Head of caudate nucleus (tissue), 42 donors: ENCODE results near the gene TMEM271.

ENCODE experiments used
- DNase-seq, 42 donors: peaks; one replicate each; pipeline versions ENCODE4 v3.0.0 to v3.0.0-alpha.2; 2020 to 2021; ENCODE audit warnings: mixed read lengths in 7 of 42
- intact Hi-C: fragments of 100-400 bp; cut with DNase I; formaldehyde crosslinking; loops from one replicate; pipeline ENCODE4 v1.15.0; 2022

Gene TMEM271

GRCh38 chr4:576245-576821, at the start of gene TMEM271:
TMEM271 (minus strand) TSS chr4:576295; CDS start chr4:576062, 233 bp downstream.
- no peak for DNase-seq
- intact Hi-C loops: no loop called here

GRCh38 chr4:625631-626161, 49.6 kb upstream of the TMEM271 start:
- intact Hi-C loops: no loop called here
- peak in 2 of 42 donors; percentile 10 to 24 for DNase-seq

- intact Hi-C loops: no loop called here
- peak in 2 of 42 donors; percentile 30 to 51 for DNase-seq
Measured at GRCh38 chr4:624705-625590, 48.9 kb upstream of the TMEM271 start, which contains the start of gene PDE6B. PDE6B (plus strand) TSS chr4:625573; CDS start chr4:625627, 54 bp downstream.

- peak in 3 of 42 donors; percentile 23 to 35 (median 32) for DNase-seq
- intact Hi-C loops: no loop called here
Measured at GRCh38 chr4:623914-624566, 47.9 kb upstream of the TMEM271 start.

- DNase-seq: peak in 2 of 42 donors; percentile 24 to 27
- intact Hi-C loops: no loop called here
Measured at GRCh38 chr4:622996-623913, 47.2 kb upstream of the TMEM271 start.

- peak in 4 of 42 donors; percentile 3 to 31 (median 14) for DNase-seq
- intact Hi-C loops: no loop called here
Measured at GRCh38 chr4:622071-622995, 46.2 kb upstream of the TMEM271 start.

- intact Hi-C loops: no loop called here
- peak in 6 of 42 donors; percentile 6 to 29 (median 16) for DNase-seq
Measured at GRCh38 chr4:621296-622070, 45.4 kb upstream of the TMEM271 start.

GRCh38 chr4:620851-621261, 44.8 kb upstream of the TMEM271 start:
- DNase-seq: peak in 4 of 42 donors; percentile 5 to 25 (median 12)
- intact Hi-C loops: no loop called here

- DNase-seq: peak in 5 of 42 donors; percentile 6 to 37 (median 28)
- intact Hi-C loops: no loop called here
Measured at GRCh38 chr4:620201-620600, 44.1 kb upstream of the TMEM271 start.

GRCh38 chr4:617644-618641, 41.8 kb upstream of the TMEM271 start:
- intact Hi-C loops: no loop called here
- DNase-seq: peak in 10 of 42 donors; percentile 2 to 27 (median 8)

GRCh38 chr4:616911-617643, 41.0 kb upstream of the TMEM271 start:
- DNase-seq: peak in 10 of 42 donors; percentile 5 to 34 (median 10)
- intact Hi-C loops: no loop called here

GRCh38 chr4:616091-616490, 40.0 kb upstream of the TMEM271 start:
- no peak for DNase-seq
- intact Hi-C loops: no loop called here

- intact Hi-C loops: no loop called here
- DNase-seq: peak in 7 of 42 donors; percentile 5 to 27 (median 8)
Measured at GRCh38 chr4:613126-613525, 37.0 kb upstream of the TMEM271 start.

- intact Hi-C loops: no loop called here
- peak in 9 of 42 donors; percentile 4 to 39 (median 15) for DNase-seq
Measured at GRCh38 chr4:612749-613125, 36.6 kb upstream of the TMEM271 start.
